Measurements from ENCODE around the gene FSTL4.

Gene FSTL4

DNA sequence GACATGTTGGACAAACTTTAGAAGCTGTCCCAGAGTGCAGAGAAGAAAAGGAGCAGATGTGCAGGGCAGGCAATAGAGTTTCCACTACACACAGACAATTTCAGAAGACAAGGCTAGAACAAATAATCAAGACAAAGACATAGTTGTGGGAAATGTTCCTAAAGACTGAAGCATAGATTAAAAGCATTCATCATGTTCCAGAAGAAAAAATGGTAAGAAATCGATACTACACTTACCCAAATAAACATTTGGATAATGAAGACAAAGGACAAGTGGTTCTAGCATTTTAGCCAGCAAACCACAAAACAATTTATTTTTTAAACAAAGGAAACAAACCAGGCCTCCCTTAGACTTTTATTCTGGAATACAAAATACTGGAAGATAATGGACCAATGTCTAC lies 97.9 kb downstream of the FSTL4 start:
- DNase-seq (ENCODE audit: low read depth), result no peak

DNA sequence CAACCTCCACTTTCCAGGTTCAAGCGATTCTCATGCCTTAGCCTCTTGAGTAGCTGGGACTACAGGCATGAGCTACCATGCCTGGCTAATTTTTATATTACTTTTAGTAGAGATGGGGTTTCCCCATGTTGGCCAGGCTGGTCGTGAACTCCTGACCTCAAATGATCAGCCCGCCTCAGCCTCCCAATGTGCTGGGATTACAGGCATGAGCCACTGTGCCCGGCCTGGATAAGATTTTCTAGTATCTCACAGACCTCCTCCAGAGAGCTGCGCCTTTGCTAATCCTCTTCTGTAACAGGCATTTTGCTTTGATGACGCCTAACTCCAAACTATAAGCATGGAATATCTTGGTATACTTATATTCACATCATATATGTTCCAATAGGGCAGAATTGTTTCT lies 99.4 kb downstream of the FSTL4 start:
- DNase-seq (ENCODE audit: low read depth), result no peak

DNA sequence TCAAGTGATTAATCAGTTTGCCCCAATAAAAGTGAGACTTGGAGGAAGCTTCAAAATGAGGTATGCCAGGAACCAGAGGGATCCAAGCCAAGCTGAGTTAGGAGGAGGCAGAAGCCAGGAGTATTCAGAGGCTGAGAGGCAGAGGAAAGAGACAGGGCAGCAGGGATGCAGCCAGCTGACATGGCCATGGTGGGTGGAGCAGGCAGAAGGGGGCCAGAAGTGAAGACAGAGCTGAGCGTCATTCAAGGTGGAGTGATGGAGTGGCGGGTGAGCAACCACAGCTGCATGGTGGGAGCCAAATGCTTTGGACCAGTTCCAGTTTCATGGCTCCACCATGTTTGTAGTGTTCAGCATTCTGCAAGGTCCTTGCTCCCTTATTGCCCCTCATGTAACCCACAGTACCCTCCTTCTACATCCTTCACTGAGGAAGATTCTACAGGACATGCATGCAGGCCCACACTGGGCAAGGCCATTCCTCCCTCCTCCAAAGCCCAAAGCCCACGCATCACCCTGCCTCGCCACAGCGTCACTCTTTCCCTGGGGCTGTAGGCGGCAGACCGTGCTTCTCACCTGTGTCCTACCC lies 100.6 kb downstream of the FSTL4 start:
- DNase-seq (ENCODE audit: low read depth), result no peak

DNA sequence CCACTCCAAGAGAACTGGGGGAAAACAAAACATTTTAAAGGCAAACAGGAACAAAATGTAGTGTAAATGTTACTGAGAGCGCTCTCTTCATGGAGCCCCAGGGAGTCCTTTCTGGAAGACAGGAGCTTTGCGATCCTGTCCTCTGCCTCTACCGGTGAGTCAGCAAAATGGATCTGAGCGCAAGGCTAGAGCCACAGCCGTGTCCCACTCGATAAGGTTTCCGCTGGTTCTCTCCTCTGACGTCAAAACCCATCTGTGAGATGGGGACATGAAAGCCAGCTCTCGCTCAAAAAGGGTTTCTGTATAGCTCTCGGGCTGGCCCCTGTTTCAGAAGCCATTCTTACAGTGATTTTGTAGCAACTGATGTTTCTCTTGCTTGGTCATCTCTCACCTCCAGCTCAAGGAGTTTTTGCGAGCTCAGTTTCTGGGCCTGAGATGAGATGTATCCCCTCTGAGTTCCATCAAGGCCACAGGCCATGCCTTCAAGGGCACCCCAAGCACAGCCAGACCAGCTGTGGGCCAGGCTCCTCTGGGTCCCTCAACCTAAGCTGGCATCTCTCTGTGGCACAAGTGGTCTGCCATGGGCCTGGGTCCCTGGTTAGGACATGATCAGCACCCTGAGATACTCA lies 101.6 kb downstream of the FSTL4 start:
- DNase-seq (ENCODE audit: low read depth), result no peak

DNA sequence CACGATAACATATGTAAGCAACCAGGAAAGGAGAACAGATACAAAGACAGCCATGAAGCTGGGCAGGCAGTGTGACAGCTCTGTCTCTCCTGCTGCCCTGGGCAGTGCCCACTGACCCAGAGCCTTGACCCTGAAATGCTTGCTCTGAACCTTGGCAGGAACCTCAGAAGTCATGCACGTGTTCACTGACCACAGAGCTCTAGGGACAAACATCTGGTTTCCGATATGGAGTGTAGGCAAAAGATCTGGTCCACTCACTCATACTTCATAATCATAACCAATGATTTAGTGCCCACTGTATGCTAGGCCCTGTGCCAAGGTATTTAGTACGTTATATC lies 102.6 kb downstream of the FSTL4 start:
- no peak for DNase-seq (ENCODE audit: low read depth)

DNA sequence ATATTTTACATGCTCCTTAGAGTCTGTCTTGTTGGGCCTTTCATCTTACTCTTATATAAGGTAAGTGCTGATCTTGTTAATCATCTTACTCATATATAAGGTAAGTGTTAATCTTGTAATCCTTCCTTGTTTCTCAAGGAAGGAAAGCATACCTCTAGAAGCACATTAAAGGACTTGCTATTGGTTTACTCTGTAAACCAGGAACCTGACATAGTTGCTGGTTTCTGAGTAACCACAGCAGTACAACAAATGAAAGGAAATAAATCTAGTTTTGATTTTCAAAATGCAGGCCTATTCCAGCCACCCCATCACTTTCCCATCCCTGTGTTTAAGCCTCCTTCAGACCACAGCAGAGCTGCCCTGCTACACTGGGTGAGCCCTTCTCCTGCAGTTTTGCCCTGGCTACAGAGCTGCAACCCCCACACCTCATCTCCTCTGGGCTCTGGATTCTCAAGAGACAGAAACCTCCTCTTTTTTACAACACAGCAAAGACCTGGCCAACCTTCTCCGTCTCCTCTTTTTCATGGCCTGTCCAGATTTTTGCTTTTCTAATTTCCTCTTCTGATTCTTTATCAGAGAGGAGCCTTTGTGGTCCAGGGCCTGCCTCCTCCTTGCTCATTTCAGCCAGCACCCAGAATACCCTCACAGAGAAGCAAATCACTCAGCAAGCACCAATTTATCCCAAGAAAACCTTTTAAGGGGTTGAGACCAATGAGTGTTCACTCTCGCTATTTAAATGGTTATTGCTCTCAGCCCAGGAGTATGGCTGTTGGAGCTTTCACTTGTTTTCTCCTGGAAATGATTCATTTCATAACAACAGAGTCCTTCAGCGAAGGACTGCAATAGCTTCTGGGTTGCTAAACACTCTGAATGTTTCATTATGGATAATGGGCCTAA lies 103.2 kb downstream of the FSTL4 start:
- no peak for DNase-seq (ENCODE audit: low read depth)

DNA sequence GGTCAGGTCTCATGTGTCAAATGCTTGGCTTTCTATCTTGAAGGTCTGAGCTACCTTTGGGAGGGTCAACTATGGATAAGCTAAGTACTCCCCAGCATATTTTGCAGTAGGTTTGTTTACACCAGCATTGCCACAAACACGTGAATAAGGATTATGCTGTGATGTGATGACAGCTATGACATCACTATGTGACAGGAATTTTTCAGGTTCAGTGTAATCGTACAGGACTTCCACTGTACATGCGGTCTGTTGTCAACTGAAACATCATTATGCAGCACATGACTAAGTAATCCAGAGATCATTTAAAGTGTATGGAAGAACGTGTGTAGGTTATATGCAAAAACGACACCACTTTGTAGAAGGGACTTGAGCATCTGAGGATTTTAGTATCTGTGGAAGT lies 104.0 kb downstream of the FSTL4 start:
- DNase-seq (ENCODE audit: low read depth), result no peak

DNA sequence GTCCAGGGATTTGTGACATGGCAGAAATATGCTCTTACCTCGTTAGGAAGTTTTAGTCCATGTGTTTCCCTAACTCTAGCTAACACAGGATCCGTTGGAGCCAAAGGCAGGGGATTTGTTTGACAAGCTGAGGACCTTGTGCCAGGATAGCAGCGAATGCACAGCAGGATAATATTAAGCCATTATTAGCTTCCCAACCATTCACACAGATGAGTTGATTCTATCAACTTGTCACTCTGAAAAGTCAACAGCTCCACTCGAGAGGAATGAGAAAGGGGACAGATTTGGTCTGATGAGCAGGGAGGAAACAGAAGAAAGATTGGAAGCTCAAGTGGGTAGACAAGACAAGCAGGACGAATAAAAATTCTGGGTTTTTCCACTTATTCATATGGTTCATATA lies 106.2 kb downstream of the FSTL4 start:
- no peak for DNase-seq (ENCODE audit: low read depth)

DNA sequence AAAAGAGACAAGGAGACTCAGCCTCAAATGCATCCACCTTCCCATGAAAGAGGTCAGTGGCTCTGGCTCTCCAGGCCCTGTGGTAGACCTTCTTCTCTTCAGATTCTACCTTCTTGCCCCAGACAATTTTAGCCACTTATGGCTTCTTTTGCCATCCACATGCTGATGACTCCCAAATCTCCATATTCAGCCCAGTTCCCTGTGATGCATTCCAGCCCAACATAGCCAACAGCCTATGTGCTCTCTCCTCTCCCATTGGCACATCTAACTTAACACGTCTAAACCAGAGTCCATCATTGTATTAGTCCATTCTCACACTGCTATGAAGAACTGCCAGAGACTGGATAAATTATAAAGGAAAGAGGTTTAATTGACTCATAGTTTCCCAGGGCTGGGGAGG lies 108.8 kb downstream of the FSTL4 start:
- no peak for DNase-seq (ENCODE audit: low read depth)

DNA sequence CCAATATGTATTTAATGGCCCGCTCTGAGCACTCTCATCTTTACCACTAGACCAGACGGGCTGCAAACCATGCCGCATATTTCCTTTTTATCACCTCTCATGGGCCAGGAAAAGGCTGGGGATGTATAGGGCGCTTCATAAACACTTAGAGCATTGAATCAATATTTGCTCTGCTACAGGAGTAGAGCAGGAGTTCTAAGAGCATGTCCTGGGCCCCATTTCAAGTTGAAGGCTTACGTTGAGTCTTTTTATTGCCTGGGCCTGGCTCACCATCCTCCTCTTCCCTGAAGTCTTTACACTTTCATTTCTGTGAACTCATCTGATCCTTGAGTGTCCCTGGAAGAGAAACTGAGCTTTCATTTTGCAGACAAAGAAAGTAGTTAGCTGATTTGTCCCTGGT lies 112.4 kb downstream of the FSTL4 start:
- DNase-seq (ENCODE audit: low read depth), result no peak

DNA sequence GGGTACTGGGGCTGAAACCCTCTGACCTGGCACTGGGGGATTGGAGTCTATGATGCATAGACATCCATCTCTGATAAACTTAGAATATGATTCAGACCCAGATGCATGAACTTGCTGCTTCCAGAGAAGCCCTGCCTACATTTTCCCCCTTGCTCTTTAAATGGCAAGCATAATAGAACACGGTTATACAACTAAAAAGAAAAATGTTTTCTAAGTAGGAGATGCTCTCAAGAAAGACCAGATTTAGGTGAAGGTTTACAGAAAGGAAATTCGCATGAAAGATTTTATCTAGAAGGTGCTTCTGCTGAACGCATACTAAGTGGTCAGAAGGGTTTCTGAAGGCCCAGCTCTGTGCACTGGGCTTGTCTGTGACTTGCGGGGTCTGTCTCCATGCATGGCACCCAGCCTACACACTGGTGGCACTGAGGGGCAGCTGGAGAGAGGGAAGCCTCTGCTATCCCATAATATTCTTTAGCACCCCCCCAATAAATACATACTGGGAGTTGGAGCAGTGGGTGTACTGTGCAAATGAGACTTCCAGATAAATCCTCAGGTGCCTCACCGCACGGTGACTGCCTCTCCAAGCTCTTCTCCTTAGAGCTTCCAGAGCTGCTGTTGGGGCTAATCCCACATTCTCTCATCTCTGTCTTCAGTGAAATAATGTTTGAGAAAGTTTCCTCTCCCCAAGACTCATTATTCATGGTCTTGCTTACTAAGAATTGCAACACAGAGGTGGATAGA lies 114.6 kb downstream of the FSTL4 start:
- DNase-seq (ENCODE audit: low read depth), result no peak

DNA sequence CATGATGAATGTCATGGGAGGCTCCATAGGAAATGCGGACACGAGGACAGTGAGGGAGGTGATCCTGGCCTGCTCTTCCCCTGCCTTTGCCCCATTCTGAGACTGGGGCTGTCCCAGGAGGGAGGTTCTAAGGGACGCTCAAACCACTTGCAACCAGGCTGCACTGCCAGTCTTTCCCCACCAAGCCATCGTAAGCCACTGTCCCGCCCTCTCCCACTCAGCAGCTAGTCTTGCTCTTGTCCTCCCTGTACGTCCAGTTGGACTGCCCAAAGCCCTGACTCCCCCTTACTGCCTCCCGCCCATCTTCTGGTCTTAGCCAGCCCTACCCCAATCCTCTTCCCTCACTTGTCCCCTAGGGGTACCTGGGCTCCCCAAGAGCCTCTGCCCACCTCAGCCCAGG lies 115.7 kb downstream of the FSTL4 start:
- no peak for DNase-seq (ENCODE audit: low read depth)

DNA sequence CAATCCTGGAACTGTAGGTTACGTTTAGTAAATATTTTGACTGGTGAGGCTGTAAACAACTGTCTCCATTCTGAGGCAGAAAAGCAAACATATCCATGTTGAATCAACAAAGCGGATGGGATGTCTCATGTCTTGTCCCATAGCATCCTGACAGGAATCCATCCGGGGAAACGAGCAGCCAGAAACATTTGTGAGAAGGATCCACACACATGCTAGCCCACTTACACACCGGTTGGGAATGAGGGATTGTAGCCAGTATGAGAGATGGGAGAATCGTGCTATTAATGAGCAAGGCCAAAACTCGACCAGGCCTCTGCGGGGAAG lies 117.5 kb downstream of the FSTL4 start:
- no peak for DNase-seq (ENCODE audit: low read depth)

DNA sequence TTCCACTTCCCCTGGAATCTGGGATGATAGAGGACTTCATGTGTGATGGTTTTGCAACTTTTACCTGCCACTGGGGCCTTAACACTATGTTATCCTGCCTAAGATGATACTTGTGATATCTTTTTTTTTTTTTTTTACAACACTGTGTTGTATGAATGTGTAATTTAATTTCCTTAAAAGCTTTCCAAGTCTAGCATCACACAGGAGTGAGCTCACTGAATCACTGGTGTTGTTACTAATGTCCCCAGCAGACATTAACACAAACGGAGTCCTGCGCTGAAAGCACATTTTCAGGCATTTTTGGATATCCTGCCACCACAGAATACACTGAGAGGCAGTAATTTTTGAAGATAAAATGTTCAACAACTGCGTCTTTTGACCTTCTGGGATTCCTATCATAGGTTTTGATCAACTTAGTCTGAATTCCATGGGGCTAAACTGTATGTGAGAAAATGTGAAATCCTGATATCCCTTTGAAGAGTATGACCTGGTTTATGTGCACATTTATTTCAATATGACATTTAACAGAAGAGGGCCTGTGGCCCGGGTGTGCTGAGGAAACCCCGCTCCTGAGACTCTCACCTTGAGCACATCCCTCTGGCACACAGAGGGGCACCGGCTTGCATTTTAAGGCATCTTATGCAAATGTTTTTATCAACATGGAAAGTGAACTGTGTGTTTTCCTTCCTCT lies 118.0 kb downstream of the FSTL4 start:
- no peak for DNase-seq (ENCODE audit: low read depth)

DNA sequence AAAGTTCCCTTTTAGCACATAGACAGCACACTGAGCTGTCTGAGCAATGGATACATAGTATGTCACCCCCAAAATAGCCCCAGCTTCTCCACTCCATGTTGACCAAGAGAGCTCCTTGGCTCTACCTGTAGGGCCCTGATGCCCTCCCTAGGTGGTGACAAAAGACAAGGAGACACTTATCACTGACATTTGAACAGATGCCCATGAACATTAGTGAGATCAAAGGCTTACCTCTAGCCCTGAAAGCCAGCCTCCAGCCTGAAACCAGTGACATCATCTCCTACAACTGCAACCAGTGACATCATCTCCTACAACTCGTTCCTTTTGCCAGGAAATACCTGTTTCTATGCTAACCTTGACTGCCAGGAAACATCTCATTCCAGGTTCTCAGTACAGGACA lies 122.7 kb downstream of the FSTL4 start:
- no peak for DNase-seq (ENCODE audit: low read depth)

DNA sequence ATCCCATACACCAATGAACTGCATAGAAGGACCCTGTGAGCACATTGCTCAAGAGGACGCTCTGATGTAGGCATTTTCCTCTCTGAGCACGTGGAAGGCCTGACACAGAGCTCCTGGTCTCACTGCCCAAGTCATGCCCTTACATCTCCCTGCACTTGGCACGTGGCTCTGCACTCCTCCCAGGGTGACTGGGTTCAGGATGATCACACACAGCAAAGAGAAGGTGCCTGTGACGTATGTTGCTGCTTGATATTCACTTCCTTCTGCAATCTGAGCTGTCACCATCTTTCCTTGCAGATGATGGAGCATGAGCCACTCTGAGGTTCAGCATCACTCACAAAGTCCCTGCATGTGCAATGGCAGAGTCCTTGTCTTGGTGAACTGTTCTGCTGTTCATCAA lies 125.2 kb downstream of the FSTL4 start:
- no peak for DNase-seq (ENCODE audit: low read depth)

DNA sequence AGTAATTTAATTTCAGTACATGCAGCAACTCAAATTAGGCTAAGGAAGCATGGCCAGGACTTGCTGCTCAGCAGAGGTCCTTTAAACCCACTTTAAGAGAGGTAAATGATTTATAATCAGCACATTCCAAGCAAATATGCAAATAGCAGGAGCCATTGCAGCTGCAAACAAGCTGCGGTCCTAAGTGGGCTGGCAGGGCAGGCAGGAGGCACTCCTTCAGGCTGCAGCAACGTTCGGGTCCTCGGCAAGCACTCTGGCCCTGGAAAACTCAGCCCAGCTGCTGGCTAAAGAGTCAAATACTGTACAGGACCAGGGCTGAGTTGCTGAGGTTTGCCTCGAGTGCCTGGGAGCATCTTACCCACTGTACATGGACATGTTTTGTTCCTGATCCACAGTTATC lies 126.9 kb downstream of the FSTL4 start:
- DNase-seq (ENCODE audit: low read depth), result no peak

DNA sequence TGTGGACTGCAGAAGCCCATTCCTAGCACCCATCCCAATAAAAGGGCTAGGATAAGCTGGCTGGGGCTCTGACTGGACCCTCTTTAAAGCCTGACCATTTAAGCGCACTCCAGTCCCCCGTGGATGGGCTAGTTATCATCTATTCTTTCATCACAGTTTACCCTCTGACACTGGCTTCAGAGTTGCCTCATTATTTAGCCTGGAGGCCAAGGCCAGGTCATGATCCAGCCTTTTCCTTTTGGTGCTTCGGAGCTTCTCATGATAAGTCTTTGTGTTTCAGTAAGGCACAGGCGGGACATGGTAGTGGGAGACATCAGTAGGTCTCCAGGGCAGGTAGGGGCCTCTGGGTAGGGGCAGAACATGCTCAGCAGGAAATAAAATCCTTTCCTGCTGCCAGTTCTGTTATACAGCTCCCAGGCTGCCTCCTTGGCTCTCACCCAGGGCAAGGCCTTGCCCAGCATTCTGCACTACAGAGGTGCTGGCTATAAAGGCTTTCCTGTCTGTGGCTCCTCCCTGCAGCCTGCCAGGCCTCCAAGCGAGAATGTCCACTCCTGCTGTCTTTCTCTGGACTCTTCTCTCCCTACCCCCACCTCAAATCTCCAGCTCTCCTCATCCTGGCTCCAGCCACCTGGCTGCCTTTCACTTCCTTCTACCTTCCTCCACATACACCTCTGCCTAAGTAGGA lies 128.8 kb downstream of the FSTL4 start:
- no peak for DNase-seq (ENCODE audit: low read depth)

DNA sequence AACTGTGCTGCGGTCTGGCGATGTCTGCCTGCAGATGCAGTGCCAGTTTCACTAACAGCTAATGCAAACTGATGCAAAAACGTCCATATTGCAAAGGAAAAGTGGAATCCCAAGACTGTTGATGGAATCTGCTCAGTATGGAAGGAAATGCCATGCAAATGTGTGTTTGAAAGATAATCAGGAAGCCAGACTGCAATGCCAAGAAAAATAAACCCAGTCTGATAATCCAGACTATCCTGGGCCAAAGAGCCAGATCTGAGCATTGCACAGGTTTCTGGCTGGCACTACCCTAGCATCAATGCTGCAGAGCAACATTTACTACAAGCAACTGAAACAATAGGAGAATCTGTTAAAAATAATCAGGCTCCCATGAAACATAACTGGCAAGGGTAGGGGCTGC lies 130.3 kb downstream of the FSTL4 start:
- no peak for DNase-seq (ENCODE audit: low read depth)

DNA sequence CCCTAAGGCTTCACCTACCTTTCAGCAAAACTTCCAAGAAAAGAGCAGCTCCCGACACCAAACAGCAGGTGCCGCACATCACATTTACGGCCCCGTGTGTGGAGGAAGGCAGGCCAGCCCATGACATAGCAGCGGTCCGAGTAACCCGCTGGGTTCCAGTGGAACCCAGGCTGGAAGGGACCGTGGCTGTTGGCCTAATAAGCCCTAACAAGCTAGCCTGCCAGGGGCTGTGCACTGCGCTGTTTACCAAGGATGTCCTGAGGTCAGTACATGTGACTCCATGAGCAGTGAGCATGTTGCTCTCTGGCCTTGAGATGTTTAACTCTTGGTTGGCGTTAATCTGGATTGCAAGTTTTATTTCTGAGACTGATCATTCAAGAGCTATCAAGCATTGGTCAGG lies 131.5 kb downstream of the FSTL4 start:
- no peak for DNase-seq (ENCODE audit: low read depth)

DNA sequence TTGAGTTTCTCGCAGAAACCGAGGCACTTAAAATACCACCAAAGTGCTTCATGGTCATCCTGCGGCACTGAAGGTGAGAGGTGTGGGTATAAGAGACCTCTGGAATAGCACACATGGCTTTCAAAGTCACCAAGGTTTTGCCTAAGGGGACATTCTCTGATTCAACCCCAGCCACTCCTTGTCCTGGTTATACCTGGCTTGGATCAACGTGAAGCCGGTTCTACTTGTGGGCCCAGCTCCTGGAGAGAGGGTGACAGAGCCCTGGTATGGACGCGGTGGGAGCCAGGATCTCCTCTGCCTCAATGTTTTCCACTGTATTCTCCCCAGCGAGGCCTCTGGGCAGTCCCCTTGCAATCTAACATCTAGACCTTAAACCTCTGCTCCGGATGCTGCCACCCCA lies 132.0 kb downstream of the FSTL4 start:
- no peak for DNase-seq (ENCODE audit: low read depth)
